GM18498 (cell line): Measurements from ENCODE around the gene CAPN1.

ENCODE experiments used
- ATAC-seq: cut with Tn5 transposase; IDR thresholded peaks from one replicate; pipeline ENCODE4 v1.9.1; 2021; ENCODE audit warnings: mild to moderate bottlenecking, moderate library complexity; ENCODE audit not compliant: unreplicated experiment

CAPN1 gene

GRCh38 chr11:65188486-65188885 is 6.8 kb downstream of the CAPN1 start:
- ATAC-seq = no peak

- no peak for ATAC-seq
Observed at GRCh38 chr11:65189191-65189590, 7.5 kb downstream of the CAPN1 start.

- ATAC-seq = no peak
Observed at GRCh38 chr11:65194564-65194963, 12.8 kb downstream of the CAPN1 start.

GRCh38 chr11:65204143-65204542 is 22.4 kb downstream of the CAPN1 start:
- no peak for ATAC-seq

GRCh38 chr11:65204646-65205601 is 23.2 kb downstream of the CAPN1 start:
- no peak for ATAC-seq

- no peak for ATAC-seq
Observed at GRCh38 chr11:65205602-65205967, 23.9 kb downstream of the CAPN1 start.

- ATAC-seq = no peak
Observed at GRCh38 chr11:65206441-65206841, 24.7 kb downstream of the CAPN1 start.

- ATAC-seq = no peak
Observed at GRCh38 chr11:65206901-65207300, 25.2 kb downstream of the CAPN1 start.

- no peak for ATAC-seq
Observed at GRCh38 chr11:65207918-65208784, 26.4 kb downstream of the CAPN1 start.

- ATAC-seq = no peak
Observed at GRCh38 chr11:65208785-65209710, 27.3 kb downstream of the CAPN1 start.

- ATAC-seq = no peak
Observed at GRCh38 chr11:65209711-65210360, 28.1 kb downstream of the CAPN1 start.

GRCh38 chr11:65210361-65210731 is 28.6 kb downstream of the CAPN1 start:
- no peak for ATAC-seq

- no peak for ATAC-seq
Observed at GRCh38 chr11:65210748-65211147, 29.0 kb downstream of the CAPN1 start.

GRCh38 chr11:65211293-65212105 is 29.8 kb downstream of the CAPN1 start:
- no peak for ATAC-seq

- no peak for ATAC-seq
Observed at GRCh38 chr11:65212226-65212801, 30.6 kb downstream of the CAPN1 start.

- ATAC-seq = no peak
Observed at GRCh38 chr11:65213322-65214211, 31.8 kb downstream of the CAPN1 start.

- no peak for ATAC-seq
Observed at GRCh38 chr11:65214212-65214845, 32.6 kb downstream of the CAPN1 start.
